Stimulated activated CD8-positive, alpha-beta memory T cell treated with anti-CD3 and anti-CD28 coated beads, Interleukin-2, amount 100 ng/mL, for 1 hour (primary cell): ENCODE results near the gene TMEM161B.
A peak's percentile ranks its signal among the peaks of the same experiment; 100 is the strongest.
"Not testable (repeated sequence)": the region's sequence is repeated elsewhere in the genome, so short reads cannot be mapped to it uniquely, and the experiment has no call there.

Experiments
- DNase-seq, 2 donors: peaks; one replicate each; pipeline ENCODE4 v3.0.0-alpha.2; 2020; ENCODE audit warnings: low read depth in 2 of 2

The TMEM161B gene

DNA sequence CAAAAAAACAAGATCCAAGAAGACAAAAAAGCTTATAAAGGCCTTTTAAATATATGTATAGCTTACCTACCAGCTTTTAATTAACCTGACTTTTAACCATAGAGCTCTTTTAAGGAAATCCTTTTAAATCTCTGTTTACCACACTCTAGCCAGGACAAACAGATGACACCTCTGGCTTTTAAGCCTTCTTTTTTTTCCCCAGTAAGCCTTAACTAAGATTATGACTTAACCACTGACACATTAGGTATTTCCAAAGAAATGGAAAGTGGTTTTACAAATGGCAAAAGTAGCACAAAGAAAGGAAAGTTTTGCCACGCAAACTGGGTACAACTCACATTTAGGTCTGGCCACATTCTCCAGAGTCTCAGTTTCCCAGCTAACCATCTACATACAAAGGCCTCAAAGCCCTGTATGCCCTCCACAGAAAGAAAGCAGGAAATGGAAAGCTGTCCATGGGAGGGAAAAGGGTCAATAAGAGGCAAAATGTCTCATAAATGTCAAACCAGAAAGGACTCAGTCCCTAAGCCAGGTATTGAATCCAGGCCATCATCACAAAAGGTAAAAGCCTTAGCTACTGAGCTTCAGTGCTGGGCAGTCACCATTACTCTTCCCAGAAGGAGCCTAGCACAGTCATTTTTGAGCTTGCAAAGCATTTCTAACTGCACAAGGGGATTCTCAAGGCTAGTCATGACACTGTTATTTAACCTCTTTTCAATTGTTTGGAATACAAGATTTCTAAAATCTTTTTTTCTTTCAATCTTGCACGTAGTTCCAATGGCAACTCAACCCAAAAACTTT is 19.7 kb downstream of the TMEM161B start:
- no peak for DNase-seq

DNA sequence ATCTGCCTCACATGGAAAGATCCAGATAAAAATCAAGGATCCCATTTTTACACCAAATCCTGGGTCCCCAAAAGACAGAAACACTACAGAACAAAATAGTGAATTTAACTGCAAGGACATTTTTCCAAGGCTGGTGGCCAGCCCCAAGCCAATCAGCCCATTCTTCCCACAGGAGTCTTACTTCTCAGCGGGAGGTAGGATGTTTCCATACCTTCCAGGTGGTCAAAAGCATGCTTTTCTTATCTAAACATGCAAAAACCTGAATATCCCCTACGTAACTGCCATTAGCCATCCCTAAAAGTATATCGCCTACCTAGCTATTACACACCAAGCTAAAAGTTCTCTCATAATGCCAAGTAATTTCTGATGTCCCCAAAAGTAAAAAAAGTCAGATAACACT is 20.6 kb downstream of the TMEM161B start:
- no peak for DNase-seq

DNA sequence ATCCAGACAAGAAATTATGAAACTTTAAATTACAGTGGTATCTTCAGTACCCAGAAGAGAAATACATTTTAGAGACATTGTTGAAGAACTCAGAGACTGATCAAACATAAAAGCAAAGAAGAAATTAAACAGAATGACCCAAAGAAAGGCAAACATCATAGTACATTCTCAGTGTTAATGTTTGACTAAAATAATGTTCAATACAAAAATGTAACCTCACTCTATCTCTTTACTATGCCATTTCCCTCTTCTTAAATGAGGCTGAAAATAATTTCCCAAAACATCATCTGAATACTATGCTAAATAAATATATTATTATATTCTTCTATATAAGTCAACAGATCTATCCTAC is 22.8 kb downstream of the TMEM161B start:
- DNase-seq = no peak

DNA sequence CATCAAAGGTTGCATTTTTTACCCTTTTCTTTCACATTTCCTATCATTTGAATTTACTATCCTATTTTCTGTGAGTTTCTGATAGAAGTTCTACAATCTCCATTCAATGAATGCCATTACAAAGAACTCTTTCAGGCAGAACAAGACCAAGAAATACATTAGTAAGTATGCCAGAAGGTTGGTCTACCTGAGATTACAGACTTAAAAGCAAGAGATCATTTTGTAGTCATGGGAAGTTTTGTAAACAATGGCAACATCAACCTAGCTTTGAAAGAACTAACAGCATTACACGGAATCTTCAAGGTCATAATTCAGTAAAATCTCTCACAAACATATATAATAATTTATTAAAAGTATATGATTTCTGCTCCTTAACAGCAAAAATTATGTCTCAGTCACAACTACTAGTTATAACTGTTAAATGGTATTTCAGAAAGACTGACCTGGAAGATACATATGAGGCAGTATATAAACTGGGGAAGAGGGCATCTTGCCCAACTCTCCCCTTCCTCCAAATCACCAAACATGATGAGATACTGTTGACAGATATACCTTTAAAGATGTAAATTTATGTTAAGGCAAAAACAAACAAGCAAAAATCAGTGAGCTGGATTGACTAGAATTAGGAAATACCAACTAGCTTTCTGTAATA is 23.3 kb downstream of the TMEM161B start:
- DNase-seq = no peak

DNA sequence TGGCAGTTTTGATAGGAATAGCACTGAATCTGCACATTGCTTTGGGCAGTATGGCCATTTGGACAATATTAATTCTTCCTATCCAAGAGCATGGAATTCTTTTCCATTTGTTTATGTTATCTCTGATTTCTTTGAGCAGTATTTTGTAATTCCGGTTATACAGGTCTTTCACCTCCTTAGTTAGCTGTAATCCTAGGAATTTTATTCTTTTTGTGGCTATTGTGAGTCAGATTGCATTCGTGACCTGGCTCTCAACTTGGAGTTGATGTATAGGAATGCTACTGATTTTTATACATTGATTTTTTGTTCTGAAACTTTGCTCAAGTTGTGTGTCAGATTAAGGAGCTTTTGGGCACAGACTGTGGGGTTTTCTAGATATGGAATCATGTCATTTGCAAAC is 24.0 kb downstream of the TMEM161B start:
- DNase-seq = no peak

DNA sequence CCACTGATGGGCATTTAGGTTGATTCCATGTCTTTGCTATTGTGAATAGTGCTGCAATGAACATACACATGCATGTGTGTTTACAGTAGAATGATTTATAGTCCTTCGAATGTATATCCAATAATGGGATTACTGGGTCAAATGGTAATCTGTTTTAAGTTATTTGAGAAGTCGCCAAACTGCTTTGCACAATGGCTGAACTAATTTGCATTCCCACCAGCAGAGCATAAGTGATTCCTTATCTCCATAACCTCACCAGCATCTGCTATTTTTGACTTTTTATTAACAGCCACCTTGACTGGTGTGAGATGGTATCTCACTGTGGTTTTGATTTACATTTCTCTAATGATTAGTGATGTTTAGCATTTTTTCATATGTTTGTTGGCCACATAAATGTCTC is 25.2 kb downstream of the TMEM161B start:
- DNase-seq = not testable (repeated sequence)

DNA sequence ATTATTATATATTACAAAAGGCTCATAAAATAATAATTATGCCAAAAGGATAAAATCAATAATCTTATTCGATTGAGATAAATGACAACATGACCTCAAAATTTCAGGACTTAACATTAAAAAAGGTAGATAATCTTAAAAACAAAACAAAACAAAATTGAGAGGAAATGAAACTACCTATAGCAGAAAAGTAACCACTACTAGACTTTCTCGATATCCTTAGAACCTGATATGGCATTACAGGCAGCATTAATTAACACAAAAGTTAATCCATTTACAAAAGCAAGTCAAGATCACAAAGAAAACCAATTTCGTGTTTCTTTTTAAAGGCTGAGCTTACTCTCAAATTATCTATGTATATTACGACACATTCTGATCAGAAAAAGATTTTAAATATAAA is 29.9 kb downstream of the TMEM161B start:
- DNase-seq = no peak

DNA sequence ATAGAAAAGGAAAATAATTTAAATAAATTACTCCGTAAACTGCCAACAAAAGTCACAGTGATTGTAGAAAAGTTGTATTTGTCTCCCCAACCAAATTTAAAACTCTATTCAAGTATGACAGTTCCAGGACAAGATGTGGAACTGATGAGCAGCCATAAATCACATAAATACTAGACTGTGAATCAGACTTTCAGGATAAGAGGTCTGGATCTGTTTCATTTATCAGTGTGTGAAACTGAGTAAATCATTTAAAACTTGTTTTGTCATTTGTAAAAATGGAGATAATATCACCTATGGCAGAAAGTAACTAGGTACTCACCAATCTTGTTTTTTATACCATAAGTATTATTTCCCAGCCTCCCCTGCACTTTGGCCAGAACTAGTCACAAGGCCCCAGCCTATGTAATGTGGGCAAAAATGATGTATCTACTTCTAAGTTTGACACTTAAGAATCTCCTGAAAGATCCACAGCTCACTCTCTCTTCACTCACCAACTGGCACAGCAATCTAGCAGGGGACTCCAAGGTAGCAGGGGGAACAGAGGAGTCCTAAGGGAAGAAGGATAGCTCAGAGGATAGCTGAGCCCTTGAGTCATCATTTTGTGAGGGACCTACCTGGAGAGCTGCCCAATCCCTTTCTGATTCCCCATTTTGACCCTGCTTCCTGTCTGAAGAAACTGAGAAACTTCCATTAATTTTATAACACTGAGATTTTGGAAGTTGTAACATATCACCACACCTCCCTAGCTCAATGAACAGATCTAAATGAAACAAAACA is 31.6 kb downstream of the TMEM161B start:
- DNase-seq = no peak

DNA sequence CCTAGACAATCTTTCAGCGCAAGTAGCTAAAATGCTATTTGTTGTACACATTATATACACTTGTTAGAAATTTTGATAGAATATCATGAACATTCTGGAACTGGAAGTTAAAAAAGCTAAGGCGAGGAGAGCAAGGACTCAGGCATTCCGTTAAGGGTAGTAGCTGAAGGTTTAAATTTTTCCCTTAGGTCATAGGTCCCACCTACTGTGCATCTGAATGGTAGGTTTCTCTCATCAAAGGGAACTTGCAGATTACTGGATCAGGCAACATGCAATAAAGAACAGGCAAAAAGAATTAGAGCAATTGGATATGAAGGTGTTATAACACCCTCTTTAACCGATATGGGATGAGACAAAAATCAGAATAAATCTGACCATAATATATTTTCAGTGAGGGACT is 32.8 kb downstream of the TMEM161B start:
- no peak for DNase-seq

DNA sequence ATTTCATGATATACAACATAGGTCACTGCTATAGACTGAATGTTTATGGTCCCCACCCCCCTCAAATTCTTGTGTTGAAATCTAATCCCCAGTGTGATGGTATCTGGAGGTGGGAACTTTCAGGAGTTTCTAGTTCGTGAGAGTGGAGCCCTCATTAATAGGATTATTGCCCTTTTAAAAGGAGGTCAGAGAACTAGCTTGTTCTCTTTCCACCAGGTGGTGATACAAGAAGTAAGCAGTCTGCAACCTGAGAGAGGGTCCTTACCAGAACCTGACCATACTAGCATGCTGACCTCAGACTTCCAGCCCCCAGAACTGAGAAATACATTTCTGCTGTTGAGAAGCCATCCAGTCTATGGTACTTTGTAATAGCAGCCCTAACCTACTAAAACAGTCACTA is 33.3 kb downstream of the TMEM161B start:
- DNase-seq = no peak

DNA sequence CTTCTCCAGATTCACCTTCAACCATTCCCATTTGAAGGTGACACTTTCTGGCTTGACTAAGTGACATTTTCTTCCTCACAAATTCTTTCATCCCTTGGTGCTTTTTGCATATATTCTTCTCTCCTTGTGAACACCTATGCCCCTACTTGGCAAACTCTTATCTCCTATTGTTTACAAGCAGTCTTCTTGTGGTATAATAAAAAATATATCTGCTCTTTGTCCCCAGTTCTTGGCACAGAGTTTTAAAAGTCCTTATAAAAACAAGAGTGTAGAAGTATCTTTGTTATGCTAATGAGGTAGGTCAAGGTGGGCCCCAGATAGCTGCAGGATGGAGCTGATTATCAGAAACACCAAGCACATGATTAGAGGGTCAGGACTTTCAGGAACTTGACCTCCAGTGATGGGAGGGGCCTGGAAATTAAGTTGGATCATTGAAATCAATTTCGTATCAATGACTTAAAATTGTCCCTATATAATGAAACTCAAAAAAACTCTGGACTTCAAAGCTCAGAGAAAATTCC is 38.0 kb downstream of the TMEM161B start:
- DNase-seq = no peak

DNA sequence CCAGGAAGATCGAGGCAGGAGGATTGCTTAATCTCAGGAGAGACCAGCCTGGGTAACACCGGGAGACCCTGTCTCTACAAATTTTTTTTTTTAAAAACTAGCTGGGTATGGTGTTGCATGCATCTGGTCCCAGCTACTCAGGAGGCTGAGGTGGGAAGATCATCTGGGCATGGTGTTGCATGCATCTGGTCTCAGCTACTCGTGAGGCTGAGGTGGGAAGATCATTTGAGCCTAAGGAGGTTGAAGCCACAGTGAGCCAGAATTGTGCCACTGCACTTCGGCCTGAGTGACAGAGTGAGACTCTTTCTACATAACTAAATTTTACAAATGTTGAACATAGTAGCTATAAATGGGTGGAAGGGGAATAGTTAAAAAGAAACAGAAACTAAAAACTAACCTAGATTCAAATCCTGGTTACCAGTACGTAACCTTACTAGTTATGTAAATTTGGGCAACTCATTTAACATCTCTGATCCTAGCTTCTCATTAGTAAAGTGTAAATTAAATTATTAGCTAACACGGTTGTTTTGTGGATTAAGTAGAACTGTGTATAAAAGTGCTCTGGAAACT is 41.7 kb downstream of the TMEM161B start:
- no peak for DNase-seq

DNA sequence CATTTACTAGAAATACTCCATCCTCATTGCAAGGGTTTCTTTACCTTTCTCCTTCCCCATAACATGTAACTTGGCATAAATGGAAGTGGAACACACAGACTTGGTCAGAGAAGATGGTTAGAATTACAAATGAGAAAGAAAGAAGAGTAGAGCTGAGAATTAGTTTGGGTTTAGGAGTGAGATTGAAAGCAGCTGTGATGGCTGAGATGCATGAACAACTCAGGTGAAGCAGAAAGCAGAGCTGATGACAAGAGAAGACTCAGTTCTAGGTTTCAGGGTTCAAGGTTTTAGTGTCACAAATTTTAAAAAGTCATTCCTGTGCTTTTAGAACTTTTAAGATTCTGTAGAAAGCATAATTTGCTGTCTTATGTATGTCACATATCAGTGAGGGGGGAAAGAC is 54.0 kb downstream of the TMEM161B start:
- no peak for DNase-seq

DNA sequence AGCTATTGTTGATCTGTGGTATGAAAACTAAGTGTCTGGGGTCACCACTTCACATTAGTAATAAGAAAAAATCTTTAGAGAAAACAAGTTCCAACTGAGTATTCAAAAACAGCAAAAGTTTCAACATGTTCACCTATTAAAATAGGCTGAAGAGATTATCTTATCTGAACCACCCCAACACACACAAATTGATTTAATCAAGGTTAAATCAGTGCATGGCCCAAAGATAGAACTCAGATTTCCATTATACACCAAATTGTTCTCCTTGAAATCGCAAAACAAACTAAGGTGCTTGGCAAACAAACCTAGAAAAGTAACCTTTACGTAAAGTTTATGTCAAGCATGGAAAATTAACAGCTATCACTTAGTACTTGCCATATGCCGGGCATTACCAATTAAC is 61.1 kb downstream of the TMEM161B start:
- DNase-seq = no peak

DNA sequence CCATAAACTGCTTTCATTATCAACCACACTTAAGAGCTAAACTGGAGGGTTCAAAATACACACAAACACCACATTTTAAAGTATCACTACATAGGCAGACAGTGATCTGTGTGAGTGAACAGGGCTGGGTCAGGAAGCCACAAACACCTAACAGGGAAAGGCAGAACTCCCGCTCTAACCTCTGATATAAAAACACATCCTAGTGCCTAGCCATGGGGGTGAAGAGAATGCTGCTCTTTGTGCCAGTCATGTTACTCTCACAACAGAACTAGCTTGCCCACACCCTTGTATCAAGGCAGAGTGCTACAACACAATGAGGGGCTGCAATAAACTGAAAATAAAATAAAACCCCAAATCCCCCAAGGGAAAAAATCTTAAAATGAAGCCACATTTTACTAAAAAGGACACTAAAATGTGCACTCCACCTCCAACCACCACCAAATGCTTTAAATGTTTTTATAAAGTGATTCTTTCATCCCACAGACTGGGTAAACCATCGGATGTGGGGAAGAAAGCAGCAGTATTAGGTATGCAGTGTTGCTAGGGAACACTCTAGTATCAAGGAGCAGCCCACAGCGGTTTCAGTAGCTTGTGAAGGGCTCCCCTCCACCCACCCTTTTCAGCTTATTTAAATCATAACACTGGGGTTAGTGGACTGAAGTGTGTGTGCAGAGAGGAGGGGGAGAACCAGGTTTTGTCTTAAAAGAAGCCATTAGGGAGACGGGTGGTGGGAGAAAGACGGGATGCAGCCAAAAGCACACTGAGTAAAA is 64.5 kb downstream of the TMEM161B start:
- DNase-seq = peak; percentile 21 to 22

DNA sequence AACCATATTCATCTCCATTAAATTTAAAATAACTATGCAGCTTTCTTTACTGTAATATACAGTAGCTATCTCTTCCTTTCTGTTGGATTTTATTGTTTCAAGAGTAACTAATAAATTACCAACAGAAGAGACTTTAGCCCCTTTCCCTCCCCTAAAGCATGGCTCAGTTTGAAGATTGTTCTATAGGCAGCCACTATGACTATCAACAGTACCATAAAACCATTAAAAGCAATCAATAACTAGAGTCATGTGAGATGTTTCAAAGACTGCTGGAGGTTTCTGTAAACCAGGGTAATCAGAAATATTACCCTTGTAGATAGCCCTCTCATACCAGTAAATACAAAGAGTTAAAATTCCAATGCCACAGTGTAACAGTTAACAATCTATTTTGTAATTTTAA is 73.0 kb downstream of the TMEM161B start:
- DNase-seq = no peak

DNA sequence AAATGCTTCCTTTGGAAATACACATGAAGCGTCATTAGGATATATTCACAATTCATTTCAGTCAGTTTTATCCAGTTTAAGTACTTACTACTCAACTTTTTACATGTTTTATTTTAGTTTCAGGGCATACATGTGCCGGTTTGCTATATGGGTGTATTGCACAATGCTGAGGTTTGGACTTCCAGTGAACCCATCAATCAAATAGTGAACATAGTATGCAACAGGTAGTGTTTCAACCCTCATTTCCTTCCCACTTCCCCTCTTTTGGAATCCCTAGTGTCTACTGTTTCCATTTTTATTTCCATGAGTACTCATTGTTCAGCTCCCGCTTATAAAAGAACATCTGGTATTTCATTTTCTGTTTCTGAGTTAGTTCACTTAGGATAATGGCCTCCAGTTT is 74.7 kb downstream of the TMEM161B start:
- DNase-seq = no peak

DNA sequence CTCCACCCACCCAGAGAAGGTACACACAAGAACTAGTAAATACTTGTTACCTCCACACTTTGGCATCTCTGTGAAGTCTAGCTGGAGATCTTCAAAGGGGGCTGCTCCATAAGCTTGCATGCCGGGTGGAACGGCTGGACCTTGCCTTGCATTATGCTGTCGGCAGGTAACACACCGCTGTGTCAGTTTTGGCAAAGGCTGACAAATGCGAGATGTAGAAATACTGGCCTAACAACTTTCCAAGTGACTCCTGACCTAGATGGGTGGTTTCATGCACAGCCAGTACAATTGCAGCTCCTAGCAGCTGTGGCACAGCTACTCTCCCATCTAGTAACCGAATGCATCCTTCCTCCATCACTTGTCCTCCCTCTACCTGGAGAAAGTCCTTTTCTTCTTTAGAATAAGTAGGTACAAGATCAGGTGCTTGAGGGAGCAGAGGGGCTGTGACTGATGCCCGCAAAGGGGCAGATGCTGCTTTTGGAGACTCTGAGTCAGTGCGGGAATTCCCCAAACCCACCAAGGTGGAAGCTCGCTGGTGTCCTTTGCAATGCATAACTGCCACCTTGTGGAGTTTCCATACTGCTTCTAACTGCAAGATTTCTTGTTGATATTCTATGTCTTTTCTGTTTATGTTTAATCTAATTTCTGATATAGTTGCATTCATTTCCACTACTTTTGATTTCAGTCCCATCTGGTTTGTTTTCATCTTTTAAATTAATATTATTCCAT is 78.4 kb downstream of the TMEM161B start:
- DNase-seq = no peak

DNA sequence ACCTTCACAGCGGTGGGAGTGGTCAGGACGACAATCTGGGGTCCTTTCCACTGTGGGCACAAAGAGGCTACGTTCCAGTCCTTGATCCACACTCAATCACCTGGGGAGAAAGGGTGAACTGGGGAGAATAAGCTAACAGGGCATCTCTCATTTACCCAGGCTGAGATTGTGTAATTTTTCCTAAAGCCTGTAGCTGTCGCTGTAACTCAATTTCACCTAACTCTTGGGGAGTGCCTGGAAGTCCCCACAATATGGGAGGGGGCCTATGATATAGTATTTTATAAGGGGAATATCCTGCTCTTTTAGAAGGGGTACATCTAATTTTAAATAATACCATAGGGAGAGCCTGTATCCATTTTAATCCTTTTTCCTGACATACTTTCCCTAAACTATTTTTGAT is 79.2 kb downstream of the TMEM161B start:
- DNase-seq = not testable (repeated sequence)

DNA sequence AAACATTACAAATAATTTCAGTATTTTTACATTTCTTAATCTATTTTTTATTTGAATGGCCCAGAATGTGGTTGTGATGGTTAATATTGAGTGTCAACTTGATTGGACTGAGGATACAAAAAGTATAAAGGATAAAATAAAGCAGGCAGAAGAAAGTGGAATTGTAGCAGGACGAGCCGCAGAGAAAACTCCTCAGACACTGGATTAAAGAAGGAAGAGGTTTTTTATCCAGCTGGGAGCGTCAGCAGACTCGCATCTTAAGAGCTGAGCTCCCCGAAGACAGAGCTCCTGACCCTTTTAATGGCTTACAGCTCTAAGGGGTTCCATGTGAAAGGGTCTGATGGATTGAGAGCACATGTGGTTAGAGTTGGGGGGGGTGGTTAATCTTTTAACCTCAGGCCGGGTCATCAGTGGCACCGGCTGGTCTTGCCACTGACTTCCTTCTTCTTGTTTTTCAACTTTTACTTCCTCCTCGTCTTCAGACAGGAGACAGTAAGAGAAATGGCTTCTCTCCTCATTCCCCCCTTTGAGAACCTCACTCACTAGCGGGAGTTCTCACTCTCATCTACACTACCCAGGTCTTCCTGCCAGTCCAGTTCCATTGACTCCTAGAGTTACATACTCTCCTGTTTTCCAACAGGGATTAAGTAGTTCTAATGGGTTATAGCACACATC is 80.0 kb downstream of the TMEM161B start:
- DNase-seq = no peak
